ENCODE data around the gene THSD7A. TPM values are rescaled to one million over a fixed set of nuclear protein-coding genes. Genes with fewer than 3 reads are reported as not detected.

The THSD7A gene
- total RNA-seq, 1 donor from 2014 or later, result 0.28 TPM

GRCh38 chr7:11469028-11469745 is 362.8 kb downstream of the THSD7A start:
- Histone ChIP-seq H4K20me1 (ENCODE audit: low read depth) (no peaks in the 10 kb centered on the region), H3K27me3 (no peaks in the 10 kb centered on the region), H2AFZ (replicated peaks) (peak overlapping the region; percentile 55), H3K36me3 (no peaks in the 10 kb centered on the region), H3K9ac (no peak overlapping the region), H3F3A (ENCODE audit: low read depth) (no peaks in the 10 kb centered on the region), H3K4me3 (no peak overlapping the region), H3K4me2 (no peak overlapping the region), H3K9me3 (ENCODE audit: low read depth) (no peaks in the 10 kb centered on the region), H3K27ac (no peak overlapping the region), H3K4me1 (peaks cover 24% of the 10 kb centered on the region), H3K79me2 (ENCODE audit: low read depth) (no peaks in the 10 kb centered on the region)
- no peaks in the 10 kb centered on the region for H3K4me1 Mint-ChIP-seq
- TF ChIP-seq EZH2 (IDR thresholded peaks at IDR 0.05), result no peak
- no peak for TF ChIP-seq EZH2phosphoT487 (IDR thresholded peaks at IDR 0.05)
- TF ChIP-seq CTCF (IDR thresholded peaks at IDR 0.05), result no peak
- H3K27me3 Mint-ChIP-seq (ENCODE audit: insufficient read depth, low read depth), result no peaks in the 10 kb centered on the region
- no peaks in the 10 kb centered on the region for H3K9me3 Mint-ChIP-seq
- DNase-seq (ENCODE audit: low spot score), result no peak
- H3K4me3 Mint-ChIP-seq, result no peak overlapping the region
- no peak overlapping the region for H3K27ac Mint-ChIP-seq
- H3K36me3 Mint-ChIP-seq, result no peaks in the 10 kb centered on the region

- no peak overlapping the region for H3K27ac ChIP-seq
- peaks cover 32% of the 10 kb centered on the region for H3K4me1 ChIP-seq
- Mint-ChIP-seq H3K4me1 (no peaks in the 10 kb centered on the region), H3K9me3 (no peaks in the 10 kb centered on the region), H3K36me3 (no peaks in the 10 kb centered on the region), H3K4me3 (no peak overlapping the region), H3K27ac (no peak overlapping the region), H3K27me3 (ENCODE audit: insufficient read depth, low read depth) (no peaks in the 10 kb centered on the region)
- no peak overlapping the region for H3K4me2 ChIP-seq
- no peaks in the 10 kb centered on the region for H4K20me1 ChIP-seq (ENCODE audit: low read depth)
- H2AFZ ChIP-seq (replicated peaks), result peak overlapping the region; percentile 89
- H3K4me3 ChIP-seq, result no peak overlapping the region
- H3K27me3 ChIP-seq, result no peaks in the 10 kb centered on the region
- TF ChIP-seq CTCF (IDR thresholded peaks at IDR 0.05) (no peak), EZH2 (IDR thresholded peaks at IDR 0.05) (no peak), EZH2phosphoT487 (IDR thresholded peaks at IDR 0.05) (no peak)
- peak; percentile 9 for DNase-seq (ENCODE audit: low spot score)
- H3K79me2 ChIP-seq (ENCODE audit: low read depth), result no peaks in the 10 kb centered on the region
- no peak overlapping the region for H3K9ac ChIP-seq
- H3K36me3 ChIP-seq, result no peaks in the 10 kb centered on the region
- no peaks in the 10 kb centered on the region for H3K9me3 ChIP-seq (ENCODE audit: low read depth)
- no peaks in the 10 kb centered on the region for H3F3A ChIP-seq (ENCODE audit: low read depth)
Observed at GRCh38 chr7:11466517-11467105, 365.4 kb downstream of the THSD7A start.

- Histone ChIP-seq H2AFZ (replicated peaks) (no peak overlapping the region), H3K9ac (no peak overlapping the region), H4K20me1 (ENCODE audit: low read depth) (no peaks in the 10 kb centered on the region), H3K9me3 (ENCODE audit: low read depth) (no peaks in the 10 kb centered on the region), H3K27ac (no peak overlapping the region), H3K79me2 (ENCODE audit: low read depth) (no peaks in the 10 kb centered on the region), H3K36me3 (no peaks in the 10 kb centered on the region), H3F3A (ENCODE audit: low read depth) (no peaks in the 10 kb centered on the region), H3K4me3 (no peak overlapping the region), H3K4me2 (peak overlapping the region; percentile 17), H3K27me3 (no peaks in the 10 kb centered on the region), H3K4me1 (peaks cover 32% of the 10 kb centered on the region)
- no peak for DNase-seq (ENCODE audit: low spot score)
- Mint-ChIP-seq H3K27ac (no peak overlapping the region), H3K27me3 (ENCODE audit: insufficient read depth, low read depth) (no peaks in the 10 kb centered on the region), H3K4me3 (no peak overlapping the region), H3K4me1 (no peaks in the 10 kb centered on the region), H3K36me3 (no peaks in the 10 kb centered on the region), H3K9me3 (no peaks in the 10 kb centered on the region)
- no peak for TF ChIP-seq EZH2phosphoT487 (IDR thresholded peaks at IDR 0.05)
- no peak for TF ChIP-seq CTCF (IDR thresholded peaks at IDR 0.05)
- no peak for TF ChIP-seq EZH2 (IDR thresholded peaks at IDR 0.05)
Observed at GRCh38 chr7:11464624-11465023, 367.4 kb downstream of the THSD7A start.

All from neural progenitor cell (in vitro differentiated cells).